Rectal smooth muscle tissue (tissue), 1 donor: ENCODE results near the gene ARRB1.
A peak's percentile ranks its signal among the peaks of the same experiment; 100 is the strongest.
"Not testable (repeated sequence)": the region's sequence is repeated elsewhere in the genome, so short reads cannot be mapped to it uniquely, and the experiment has no call there.

ENCODE experiments used
- H3K27ac ChIP-seq: one replicate; pipeline ENCODE4 v1.7.0; 2013; ENCODE audit warnings: low read depth, low read length, inconsistent platforms
- H3K27me3 ChIP-seq: one replicate; pipeline ENCODE4 v1.7.0; 2013; ENCODE audit warnings: low read length; ENCODE audit not compliant: control insufficient read depth, insufficient read depth
- H3K36me3 ChIP-seq: one replicate; pipeline ENCODE4 v1.7.0; 2013; ENCODE audit warnings: low read length; ENCODE audit not compliant: control insufficient read depth, insufficient read depth
- H3K4me1 ChIP-seq: one replicate; pipeline ENCODE4 v1.7.0; 2013; ENCODE audit warnings: low read length; ENCODE audit not compliant: control insufficient read depth, insufficient read depth
- H3K4me3 ChIP-seq: one replicate; pipeline ENCODE4 v1.7.0; 2013; ENCODE audit warnings: low read length
- H3K9ac ChIP-seq: one replicate; pipeline ENCODE4 v1.7.0; 2013; ENCODE audit warnings: low read length

Gene ARRB1

DNA sequence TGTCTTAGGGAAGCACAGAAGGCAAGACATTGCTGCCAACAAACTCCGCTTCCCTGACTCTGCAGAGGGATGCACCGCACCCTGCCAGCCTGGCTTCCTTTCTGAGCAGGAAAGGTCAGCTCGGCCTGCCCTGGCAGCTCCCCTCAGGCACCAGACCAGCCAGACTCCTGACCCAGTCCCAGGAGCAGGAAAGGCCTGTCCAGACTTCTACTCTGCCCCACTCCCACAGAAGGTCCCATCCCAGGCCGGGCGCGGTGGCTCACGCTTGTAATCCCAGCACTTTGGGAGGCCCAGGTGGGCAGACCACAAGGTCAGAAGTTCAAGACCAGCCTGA, 17.7 kb downstream of the ARRB1 start:
- no peak overlapping the region for H3K4me3 ChIP-seq
- H3K27ac ChIP-seq = peak overlapping the region; percentile 60
- H3K36me3 ChIP-seq = no peaks in the 10 kb centered on the region
- no peak overlapping the region for H3K9ac ChIP-seq
- no peaks in the 10 kb centered on the region for H3K27me3 ChIP-seq
- H3K4me1 ChIP-seq = peaks cover 49% of the 10 kb centered on the region

DNA sequence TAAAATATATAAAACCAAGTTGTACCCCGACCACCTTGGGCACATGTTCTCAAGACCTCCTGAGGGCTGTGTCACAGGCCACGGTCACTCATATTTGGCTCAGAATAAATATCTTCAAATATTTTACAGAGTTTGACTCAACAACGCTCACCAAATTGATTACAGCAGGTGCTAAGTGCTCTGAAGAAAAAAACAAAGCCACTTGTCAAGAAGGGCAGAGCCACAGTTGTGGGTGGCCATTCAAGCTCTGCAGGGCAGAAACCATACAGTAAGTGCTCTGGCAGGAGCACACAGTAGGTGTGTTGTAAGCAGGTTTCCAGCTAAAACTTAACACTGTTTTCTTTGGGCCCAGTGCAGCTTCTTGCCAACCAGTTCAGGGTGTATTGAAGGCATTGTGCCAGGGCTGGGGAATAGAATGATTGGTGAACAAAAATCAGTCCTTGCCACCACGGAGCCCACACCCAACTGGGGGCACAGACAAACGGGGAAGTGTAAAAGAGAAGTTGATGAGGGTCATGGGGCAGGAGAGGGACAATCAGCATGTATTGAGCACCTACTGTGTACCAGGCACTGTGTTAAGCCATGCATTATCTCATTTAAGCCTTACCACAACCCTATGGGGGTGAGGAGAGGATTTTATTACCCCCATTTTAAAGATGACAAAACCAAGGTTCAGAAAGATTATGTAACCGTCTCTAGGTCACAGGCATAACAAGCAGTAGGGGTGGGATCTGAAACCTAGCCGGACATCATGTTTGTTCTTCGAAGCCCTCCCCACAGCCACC, 18.2 kb downstream of the ARRB1 start:
- H3K36me3 ChIP-seq = no peaks in the 10 kb centered on the region

DNA sequence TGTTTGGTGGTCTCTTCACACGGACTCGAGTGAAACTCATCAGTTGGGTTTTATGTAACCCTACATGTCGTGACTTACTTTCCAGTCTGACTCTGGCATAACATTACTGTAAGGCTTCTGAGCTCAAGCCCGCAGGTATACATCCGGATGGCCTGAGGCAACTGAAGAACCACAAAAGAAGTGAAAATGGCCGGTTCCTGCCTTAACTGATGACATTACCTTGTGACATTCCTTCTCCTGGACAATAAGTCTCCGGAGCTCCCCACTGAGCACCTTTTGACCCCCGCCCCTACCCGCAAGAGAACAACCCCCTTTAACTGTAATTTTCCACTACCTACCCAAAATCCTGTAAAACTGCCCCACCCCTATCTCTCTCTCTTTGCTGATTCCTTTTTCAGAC, 19.7 kb downstream of the ARRB1 start:
- not testable (repeated sequence) for H3K9ac ChIP-seq, H3K36me3 ChIP-seq, H3K27ac ChIP-seq, H3K4me3 ChIP-seq, H3K27me3 ChIP-seq
- H3K4me1 ChIP-seq = peaks cover 42% of the 10 kb centered on the region

More for the DNA sequence above, 18.2 kb downstream of the ARRB1 start:
- Histone ChIP-seq H3K27ac (peak overlapping the region; percentile 60), H3K27me3 (no peaks in the 10 kb centered on the region), H3K4me1 (peaks cover 51% of the 10 kb centered on the region), H3K4me3 (no peak overlapping the region), H3K9ac (no peak overlapping the region)

DNA sequence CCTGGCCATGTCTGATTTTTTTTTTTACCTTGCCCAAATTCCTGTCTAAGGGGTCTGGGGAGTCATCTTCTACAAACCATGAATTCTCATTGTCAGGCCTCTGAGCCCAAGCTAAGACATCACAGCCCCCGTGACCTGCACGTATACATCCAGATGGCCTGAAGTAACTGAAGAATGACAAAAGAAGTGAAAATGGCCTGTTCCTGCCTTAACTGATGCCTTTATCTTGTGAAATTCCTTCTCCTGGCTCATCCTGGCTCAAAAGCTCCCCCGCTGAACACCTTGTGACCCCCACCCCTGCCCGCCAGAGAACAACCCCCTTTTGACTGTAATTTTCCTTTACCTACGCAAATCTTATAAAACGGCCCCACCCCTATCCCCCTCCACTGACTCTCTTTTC, 20.2 kb downstream of the ARRB1 start:
- not testable (repeated sequence) for H3K27ac ChIP-seq, H3K27me3 ChIP-seq, H3K4me3 ChIP-seq, H3K36me3 ChIP-seq, H3K9ac ChIP-seq
- peaks cover 39% of the 10 kb centered on the region for H3K4me1 ChIP-seq

DNA sequence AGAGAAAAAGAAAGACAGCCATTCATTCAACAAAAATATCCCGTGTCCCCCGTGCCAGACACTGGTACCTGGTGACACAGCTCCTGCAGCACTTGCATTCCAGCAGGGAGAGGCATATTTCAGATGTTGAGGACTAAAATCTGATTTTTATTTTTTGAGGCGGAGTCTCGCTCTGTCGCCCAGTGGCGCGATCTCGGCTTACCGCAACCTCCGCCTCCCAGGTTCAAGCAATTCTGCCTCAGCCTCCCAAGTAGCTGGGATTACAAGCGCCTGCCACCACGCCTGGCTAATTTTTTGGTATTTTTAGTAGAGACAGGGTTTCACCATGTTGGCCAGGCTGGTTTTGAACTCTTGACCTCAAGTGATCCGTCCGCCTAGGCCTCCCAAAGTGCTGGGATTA, 20.6 kb downstream of the ARRB1 start:
- H3K27ac ChIP-seq = peak overlapping the region; percentile 52
- H3K4me3 ChIP-seq, H3K9ac ChIP-seq, H3K27me3 ChIP-seq, H3K36me3 ChIP-seq: not testable (repeated sequence)
- H3K4me1 ChIP-seq = peaks cover 40% of the 10 kb centered on the region

DNA sequence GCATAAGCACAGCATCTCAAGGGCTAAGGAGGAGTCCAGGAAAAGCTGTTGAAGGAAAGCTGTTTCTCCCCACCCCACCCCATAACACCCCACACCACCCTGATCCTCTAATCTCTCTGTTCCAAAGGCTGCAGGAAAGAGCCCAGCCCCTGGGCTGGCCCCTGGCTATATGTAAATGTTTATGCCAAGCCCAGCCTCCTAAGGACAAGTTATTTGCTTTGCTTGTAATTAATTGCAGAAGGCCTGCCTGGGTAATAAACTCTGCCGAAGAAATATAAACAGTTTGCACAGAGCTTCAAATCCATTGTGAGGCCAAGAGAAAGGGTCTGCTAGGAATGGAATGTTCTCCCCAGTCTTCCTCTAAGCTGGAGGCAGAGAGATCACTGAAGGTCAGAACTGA, 21.2 kb downstream of the ARRB1 start:
- peak overlapping the region; percentile 7 for H3K4me3 ChIP-seq
- peaks cover 40% of the 10 kb centered on the region for H3K4me1 ChIP-seq
- peak overlapping the region; percentile 52 for H3K27ac ChIP-seq
- H3K36me3 ChIP-seq = no peaks in the 10 kb centered on the region
- H3K9ac ChIP-seq = no peak overlapping the region
- H3K27me3 ChIP-seq = no peaks in the 10 kb centered on the region

DNA sequence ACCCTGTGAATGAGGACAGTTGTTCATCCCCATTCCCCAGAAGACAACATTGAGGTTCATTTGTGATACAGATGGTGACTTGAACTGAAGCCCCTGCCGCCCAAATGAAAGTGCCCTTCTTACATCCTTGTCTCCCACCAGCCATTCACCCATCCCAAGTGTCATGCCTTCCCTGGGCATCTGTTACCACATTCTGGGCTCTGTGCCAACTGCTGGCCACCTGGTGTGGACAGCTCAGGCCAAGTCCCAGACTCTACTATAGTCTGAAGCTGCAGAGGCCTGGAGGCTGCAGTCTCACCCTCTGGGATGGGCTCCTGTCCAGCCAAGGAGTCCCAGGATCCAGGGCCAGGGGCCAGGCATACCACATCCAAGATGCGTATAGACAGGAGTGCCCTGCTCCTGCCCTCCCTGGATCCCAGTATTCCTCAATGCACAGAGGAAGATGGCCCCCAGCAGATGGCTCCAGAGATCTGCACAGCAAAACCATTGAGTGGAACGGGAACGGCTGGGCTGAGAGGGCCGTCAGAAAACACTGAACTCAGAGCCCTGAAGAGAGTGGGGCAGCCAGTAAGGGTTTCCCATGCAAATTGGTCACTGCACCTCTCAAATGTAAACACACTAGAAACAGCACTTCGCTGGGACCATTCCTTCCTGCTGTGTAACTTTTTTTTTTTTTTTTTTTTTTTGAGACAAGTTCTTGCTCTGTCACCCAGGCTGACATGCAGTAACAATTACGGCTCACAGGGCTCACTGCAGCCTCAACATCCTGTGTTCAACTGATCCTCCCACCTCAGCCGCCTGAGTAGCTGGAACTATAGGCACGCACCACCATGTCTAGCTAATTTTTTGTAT, 22.8 kb downstream of the ARRB1 start:
- Histone ChIP-seq H3K36me3 (no peaks in the 10 kb centered on the region), H3K4me3 (no peak overlapping the region), H3K27ac (peak overlapping the region; percentile 53), H3K9ac (no peak overlapping the region), H3K4me1 (peaks cover 37% of the 10 kb centered on the region), H3K27me3 (no peaks in the 10 kb centered on the region)

DNA sequence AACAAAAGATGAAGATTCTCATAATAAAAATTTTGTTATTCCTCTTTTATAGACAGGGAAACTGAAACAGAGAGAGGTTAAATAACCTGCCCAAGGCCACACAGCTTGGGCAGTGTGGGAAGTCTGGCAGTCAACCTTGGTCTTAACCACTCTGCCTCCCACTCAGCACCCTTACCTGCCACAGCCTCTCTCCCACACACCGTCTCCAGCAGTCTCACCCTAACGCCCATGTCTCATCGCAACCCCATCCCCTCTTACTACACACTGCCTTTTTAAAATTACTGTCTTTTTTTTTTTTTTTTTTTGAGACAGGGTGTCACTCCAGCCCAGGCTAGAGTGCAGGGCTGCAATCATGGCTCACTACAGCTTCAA, 25.0 kb downstream of the ARRB1 start:
- Histone ChIP-seq H3K4me1 (peaks cover 30% of the 10 kb centered on the region), H3K36me3 (no peaks in the 10 kb centered on the region), H3K4me3 (no peak overlapping the region), H3K27ac (peak overlapping the region; percentile 11), H3K9ac (no peak overlapping the region), H3K27me3 (no peaks in the 10 kb centered on the region)

DNA sequence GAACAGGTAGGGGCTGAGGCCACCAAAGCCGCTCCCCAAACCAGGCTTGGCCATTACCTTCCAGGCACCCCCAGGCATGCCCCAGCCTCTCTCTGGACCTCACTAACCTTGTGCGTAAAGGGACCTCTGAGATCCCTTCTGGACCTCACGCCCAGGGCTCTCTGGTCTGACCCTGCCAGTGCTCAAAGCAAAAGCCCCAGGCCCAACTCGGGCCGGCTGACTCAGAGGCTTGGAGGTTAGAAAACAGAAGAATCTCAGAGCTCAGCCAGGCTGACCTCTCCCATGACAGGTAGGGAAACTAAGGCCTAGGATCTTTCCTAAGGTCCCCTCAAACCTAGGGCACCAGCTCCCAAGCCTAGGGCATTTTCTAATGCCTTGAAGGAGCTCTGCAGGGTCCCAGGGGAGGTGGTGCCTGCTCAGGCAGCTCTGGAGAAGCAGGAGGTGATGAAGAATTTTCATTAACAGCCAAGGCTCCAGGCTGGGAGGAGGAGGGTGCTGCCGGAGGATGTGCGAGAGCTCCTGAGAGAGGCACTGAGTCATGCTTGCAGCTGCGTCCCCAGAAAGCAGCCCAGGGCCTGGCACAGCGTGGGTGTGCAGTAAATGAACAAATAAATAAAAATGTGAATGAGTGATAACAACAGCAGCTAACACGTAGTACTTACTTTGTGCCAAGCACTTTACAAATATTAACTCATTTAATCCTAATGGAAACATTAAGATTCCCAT, 25.6 kb downstream of the ARRB1 start:
- Histone ChIP-seq H3K27ac (peak overlapping the region; percentile 11), H3K27me3 (no peaks in the 10 kb centered on the region), H3K4me3 (no peak overlapping the region), H3K4me1 (peaks cover 30% of the 10 kb centered on the region), H3K36me3 (no peaks in the 10 kb centered on the region), H3K9ac (no peak overlapping the region)

DNA sequence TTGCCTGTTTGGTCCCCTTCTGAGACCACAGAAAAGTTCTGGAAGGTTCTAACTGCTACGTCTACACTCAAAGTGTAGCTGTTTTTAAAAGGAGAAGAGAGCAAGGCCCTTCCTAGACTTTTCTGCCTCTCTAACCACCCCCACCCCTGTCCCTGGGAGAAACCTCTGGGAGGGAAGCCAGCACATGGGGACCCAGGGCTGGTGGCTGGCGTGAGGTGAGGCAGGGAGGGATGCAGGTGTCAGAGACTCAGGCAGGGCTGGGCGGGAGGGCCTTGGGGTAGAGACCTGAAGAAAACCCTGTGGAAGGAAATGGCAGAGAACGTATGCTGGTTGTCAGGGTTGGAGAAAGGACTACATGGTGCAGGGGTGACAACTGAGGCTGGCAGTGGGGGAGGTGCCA, 26.7 kb downstream of the ARRB1 start:
- H3K27me3 ChIP-seq = no peaks in the 10 kb centered on the region
- H3K9ac ChIP-seq = no peak overlapping the region
- peaks cover 22% of the 10 kb centered on the region for H3K4me1 ChIP-seq
- H3K27ac ChIP-seq = no peak overlapping the region
- no peak overlapping the region for H3K4me3 ChIP-seq
- H3K36me3 ChIP-seq = no peaks in the 10 kb centered on the region

DNA sequence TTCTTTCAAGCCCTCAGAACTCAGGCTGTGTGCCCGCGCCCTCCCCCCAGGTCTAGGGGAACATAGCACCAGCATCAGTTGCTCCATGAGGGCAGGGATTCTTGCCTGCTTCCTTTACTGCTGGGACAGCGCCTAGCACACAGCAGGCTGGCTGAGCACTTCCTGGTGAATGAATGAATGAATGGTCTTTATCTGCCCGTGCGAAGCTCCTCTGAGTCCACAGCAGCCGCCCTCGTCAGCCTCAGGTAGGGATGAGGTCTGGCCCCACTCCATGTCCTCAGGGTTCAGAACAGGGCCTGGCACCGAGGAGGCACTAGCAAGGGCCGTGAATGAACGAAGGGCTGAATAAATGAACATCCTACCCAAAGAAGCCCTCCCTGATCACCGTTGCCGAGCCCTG, 27.3 kb downstream of the ARRB1 start:
- Histone ChIP-seq H3K36me3 (no peaks in the 10 kb centered on the region), H3K27ac (no peak overlapping the region), H3K4me3 (no peak overlapping the region), H3K4me1 (peaks cover 18% of the 10 kb centered on the region), H3K27me3 (no peaks in the 10 kb centered on the region), H3K9ac (no peak overlapping the region)

DNA sequence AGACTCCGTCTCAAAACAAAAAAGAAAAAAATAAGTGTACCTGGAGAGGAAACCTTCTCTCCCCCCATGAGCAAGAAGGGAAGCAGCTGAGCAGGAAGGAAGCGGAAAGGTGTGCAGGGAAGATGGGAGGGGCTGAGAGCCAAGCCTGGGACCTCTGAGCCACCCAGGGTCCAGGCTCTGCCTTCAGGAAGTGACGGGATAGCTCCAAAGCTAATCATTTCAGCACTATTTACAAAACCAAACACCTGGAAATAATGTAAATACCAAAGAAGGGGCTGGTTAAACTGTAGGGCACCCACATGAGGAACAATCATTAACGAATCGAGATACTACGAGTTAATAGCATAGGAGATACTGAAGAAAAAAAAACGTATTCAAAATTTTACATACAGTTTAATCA, 27.9 kb downstream of the ARRB1 start:
- H3K27ac ChIP-seq = no peak overlapping the region
- H3K4me3 ChIP-seq = no peak overlapping the region
- no peaks in the 10 kb centered on the region for H3K36me3 ChIP-seq
- no peak overlapping the region for H3K9ac ChIP-seq
- peaks cover 12% of the 10 kb centered on the region for H3K4me1 ChIP-seq
- no peaks in the 10 kb centered on the region for H3K27me3 ChIP-seq
